T-helper 2 cell (primary cell): ENCODE data around the gene LGR4.
"Not testable (repeated sequence)": the region's sequence is repeated elsewhere in the genome, so short reads cannot be mapped to it uniquely, and the experiment has no call there.

Experiments
- DNase-seq, 5 experiments: peaks; one replicate each; pipeline versions ENCODE4 v3.0.0 to v3.0.0-alpha.2; 2012 to 2022

LGR4 gene

DNA sequence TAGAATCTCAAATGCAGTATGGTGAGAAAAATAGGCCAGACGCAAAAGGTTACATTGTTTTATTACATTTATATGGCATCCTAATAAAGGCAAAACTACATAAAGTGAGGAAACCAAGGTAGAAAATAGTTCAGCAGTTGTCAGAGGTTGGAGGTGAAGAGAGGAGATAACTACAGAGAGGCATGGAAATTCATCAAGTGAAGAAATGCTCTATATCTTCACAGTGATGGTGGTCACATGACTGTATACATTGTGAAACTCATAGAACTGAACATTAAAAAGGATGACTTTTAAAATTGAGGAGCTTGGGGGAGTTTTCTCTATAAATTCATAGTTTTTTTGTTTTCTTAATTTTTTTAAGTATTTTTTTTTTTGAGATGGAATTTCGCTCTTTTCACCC, 14.4 kb downstream of the LGR4 start:
- DNase-seq: no peak

DNA sequence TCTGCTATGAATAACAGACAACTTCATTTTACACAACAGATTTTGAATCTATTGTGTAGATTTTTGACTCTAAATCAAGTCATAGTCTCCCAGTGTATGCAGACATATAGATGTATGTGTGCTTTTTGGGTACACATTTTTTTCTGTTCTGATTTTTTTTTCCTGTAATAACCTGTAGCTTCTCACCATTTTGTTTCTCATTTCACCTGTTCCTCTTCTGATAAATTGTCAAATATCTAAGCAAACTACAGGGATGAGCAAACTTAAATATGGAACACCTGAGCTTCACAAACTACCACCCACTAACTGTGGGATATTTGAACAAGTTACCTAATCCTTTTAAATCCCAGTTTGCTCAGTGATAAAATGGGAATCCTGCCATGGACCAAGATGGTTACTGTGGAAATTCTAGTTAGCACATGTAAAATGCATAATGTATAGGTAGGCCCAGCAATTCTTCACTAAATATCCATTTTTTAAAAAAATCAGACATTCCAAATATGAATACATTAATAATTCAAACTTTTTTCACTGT, 15.7 kb downstream of the LGR4 start:
- DNase-seq: no peak

DNA sequence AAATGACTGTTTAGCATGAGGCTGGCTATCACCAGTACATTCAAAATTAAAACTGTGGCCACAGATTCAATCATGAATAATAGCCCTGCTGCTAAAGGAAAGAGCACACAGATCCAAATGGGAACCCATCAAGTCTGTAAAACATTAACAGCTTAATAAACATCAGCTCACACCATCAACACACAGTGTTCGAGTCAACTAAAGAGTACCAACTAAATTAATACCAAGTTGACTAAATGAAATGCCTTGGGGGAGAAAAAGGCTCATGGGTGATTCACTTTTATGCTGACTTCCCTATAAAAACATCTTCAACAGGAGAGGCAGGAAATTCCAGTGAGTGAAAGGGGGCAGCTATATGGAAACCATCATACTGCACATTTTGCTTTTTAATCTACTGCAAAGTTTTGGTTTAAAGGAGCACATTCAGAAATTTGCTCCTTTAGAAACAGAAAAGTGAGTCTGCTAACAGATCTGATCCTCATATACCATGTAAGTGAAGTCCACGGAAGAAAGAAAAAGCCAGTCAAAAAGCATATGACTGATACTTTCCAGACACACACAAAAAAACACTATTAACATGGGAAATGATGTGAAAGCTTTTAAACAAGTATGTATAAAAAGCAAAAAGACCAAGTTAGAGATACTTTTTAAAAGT, 16.3 kb downstream of the LGR4 start:
- DNase-seq: no peak

DNA sequence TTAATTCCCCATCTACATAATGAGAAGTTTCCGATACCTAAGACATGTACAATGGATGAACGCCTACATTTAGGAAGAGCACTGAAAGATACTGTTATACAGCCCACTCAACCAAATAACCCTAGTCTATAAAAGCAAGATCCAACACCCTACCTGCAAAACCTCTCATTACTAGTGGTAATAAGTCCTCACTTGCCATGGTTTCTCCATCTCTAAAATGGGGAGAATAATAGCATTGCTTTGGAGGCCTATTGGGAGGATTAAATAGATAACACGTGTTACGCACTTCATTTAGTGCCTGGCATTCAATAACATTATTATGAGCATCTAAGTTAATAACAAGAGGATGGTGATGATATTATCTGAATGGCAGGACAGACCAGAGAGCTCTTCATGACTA, 16.9 kb downstream of the LGR4 start:
- no peak for DNase-seq

DNA sequence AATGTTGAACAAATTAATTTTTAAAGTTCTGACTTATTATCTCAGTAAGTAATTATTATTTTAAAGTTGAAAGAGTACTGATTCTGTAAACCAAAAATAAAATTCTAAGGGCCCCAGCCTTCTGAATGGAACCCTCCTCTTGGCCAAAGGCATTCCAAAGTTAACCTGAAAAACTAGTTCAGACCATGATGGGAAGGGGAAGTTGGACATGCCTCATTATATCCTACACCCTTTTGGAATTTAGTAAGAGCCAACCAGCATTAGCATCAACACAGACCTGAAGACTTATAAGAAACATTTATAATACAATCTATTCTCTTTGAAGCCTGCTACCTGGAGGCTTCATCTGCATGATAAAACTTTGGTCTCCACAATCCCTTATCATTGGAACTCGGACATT, 18.9 kb downstream of the LGR4 start:
- DNase-seq: no peak

DNA sequence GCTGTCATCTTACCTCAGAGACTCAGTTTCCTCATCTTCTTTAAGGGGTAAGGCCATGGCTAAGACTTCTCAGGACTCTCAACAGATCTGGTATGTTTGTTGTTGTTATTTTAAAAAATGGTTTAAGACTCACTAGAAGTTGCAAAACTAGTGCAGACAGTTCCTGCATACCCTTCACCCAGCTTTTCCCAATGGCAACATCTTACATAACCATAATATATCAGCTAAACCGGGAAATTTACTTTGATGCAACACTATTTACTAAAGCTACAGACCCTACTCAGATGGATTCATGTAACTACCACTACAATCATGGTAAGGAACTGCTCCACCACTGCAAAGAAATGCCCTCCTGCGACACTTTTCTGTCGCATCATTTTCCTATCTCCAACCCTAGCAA, 20.4 kb downstream of the LGR4 start:
- no peak for DNase-seq

DNA sequence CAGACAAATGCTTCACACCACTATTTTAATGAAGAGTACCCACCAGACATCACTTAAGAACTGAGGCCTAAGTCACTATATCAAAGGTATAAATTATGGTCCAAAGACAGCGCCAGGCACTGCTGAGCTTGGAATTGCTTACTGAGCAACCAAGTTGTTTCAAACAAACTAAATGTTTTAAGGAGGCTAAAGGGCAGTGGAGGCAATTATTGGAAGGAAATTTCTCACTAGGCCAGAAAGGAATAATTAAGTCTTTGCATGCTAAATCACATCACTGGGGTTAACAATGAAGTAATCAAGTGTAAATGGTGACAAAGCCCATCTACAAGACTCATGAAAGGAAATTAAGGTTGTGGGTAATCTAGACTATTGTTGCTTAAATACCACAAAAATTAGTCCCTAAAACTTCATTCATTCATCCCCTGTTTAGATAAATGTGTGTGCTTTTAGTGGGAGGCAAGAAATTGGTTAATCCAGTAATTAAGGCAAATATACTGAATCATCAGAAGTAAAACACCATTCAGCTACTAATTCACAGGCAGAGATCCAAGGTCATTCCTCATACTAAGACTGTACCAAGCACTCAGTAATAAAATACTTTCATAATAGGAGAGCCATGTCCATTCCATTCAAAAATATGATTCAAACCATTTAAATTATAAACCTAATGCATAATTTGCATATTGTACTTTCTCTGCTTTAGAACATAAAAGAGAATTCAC, 21.2 kb downstream of the LGR4 start:
- no peak for DNase-seq

DNA sequence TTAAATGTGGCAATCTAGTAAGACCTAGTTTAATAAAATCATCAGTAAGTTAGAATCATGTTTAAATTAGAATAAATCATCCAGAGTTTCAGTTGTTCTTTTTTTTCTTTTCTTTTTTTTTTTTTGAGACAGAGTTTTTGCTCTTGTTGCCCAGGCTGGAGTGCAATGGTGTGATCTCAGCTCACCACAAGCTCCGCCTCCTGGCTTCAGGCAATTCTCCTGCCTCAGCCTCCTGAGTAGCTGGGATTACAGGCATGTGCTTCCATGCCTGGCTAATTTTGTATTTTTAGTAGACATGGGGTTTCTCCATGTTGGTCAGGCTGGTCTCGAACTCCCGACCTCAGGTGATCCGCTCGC, 24.4 kb downstream of the LGR4 start:
- not testable (repeated sequence) for DNase-seq

DNA sequence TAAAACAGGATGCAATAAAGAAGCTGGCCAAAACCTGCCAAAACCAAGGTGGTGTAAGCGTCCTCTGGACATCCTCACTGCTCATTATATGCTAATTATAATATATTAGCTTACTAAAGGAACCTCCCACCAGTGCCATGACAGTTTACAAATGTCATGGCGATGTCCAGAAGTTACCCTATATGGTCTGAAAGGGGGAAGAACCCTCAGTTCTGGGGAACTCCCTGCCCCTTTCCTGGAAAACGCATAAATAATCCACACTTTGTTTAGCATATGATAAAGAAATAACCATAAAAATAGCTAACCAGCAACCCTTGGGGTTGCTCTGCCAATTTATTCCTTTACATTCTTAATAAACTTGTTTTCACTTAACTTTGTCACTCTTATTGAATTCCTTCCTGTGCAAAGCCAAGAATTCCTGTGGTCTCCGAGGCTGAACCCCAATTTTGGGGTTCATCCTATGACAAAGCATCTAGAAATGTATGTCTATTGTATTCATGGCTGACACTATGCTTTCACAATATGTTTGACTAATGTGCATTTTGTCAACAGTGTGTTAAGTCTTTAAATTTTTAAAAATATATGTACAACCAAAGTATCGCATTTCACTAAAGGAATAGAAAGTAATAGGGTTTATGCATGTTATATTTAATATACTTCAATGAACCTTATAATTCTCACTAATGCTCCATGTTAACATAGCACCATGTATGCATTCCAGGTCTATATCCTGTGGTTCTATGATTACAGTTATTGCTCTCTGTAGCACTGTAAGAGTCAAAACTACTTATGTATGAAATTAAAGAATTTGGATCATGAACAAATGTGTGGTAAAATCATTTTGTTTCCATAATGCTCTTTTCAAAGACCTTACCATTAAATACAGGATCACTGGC, 25.1 kb downstream of the LGR4 start:
- no peak for DNase-seq

DNA sequence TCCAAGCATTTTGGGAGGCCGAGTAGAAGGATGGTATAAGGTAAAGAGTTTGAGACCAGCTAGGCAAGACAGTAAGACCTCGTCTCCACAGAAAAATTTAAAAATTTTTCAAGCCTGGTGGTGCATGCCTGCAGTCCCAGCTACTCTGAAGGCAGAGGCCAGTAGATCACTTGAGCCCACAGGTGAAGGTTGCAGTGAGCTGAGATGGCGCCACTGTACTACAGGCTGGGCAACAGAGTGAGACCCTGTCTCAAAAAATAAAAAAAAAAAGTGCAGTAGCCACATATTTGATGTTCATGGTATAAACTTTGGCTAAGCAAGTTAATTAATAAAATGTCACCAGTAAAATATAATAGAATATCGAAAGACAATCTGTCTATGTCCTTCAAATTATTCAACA, 27.0 kb downstream of the LGR4 start:
- DNase-seq: no peak

DNA sequence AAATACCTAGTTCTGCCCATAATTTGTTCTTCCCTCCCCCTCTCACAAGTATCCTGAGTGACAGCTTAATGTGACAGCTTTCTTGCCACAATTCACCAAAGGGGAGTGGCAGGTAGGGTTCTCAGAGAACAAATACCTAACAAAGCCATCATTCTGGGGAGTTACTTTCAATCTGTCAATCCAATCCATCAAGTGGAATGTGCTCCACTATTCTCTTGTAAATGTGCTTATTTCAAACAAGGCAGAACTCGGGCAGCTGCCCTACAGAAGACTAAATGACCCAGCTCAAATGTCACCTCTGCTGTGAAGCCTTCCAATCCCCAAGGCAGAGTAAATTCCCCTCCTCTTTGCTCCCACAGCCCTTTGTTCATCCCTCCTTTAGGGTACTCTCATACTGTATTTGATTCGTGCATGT, 27.8 kb downstream of the LGR4 start:
- DNase-seq: no peak

DNA sequence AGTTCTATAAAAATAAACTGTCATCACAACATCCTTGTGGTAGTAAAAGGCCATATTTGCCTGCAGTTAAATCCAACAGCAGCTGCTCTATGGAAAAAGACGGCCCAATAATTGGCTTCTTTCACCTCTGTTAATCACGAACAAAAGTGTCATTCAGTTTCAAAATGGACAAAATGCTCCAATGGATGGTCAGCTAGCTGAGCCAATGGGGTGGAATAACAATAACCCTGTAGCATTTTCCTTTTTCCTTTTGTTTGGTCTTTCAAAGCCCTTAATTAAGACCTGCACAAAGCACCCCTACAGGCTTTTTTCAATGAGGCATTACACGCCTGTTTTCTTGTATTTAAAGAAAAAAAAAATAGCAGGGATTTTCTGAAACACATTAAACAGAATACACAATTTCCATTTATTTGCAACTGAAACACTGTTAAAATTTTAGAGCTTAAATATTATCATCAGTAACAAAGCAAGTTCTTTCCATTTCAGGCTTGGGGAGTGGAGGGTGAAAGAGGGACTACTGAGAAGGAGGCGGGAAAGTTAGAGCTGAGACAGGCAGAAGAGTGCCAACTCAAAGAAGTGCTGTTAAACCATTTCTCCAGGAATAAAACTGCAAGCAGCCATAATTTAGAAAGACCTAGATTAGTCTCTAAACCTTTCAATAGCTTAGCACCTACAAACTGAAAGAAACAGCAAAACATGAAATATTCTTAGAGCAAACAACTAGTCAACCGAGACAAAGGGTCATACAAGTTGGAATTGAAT, 28.7 kb downstream of the LGR4 start:
- DNase-seq: no peak

DNA sequence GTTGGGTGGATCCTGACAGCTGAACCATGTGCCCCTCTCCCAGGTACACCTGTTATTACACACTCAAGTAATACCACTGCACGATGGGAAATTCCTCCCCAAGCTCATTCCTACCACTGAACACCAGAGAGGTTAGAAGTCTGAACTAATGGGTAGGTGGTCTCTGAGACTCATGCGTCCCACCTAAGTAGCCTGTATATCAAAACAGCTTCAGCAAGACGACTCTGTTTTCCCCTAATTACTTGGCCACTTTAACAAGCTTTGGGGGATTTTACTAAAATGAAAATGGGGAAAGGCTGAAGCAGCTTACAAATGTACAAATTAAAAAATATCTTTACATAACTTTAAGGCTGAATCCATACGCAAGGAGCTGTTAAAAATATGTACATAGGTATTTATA, 29.4 kb downstream of the LGR4 start:
- no peak for DNase-seq

DNA sequence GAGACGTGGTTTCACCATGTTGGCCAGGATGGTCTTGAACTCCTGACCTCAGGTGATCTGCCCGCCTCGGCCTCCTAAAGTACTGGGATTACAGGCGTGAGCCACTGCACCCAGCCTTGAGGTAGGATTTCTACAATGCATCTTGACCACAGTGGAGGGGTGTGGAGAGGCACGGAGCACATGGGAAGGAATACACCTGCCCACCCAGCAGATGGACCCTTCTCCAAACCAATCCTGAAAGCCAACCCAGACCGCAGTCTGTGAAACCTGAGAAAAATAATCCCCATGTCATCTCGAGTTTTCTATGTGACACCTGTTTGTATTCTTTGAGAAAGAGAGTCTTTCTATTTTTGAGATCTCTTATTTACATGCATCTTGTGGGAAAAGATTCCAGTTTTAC, 32.5 kb downstream of the LGR4 start:
- no peak for DNase-seq

DNA sequence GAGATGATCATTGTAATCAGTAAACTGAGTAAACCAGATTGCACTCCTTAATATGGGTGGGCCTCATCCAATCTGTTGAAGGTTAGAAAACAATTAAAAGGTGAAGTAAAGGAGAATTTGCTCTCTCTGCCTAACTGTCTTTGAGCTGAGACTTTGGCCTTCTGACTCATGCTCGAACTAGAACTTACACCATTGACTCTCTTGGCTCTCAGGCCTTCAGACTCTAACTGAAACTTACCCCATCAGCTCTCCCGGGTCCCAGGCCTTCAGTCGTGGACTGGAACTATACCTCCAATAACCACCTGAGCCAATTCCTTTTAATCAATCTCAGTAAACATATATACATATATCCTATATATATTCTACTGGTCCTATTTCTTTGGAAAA, 34.0 kb downstream of the LGR4 start:
- no peak for DNase-seq

DNA sequence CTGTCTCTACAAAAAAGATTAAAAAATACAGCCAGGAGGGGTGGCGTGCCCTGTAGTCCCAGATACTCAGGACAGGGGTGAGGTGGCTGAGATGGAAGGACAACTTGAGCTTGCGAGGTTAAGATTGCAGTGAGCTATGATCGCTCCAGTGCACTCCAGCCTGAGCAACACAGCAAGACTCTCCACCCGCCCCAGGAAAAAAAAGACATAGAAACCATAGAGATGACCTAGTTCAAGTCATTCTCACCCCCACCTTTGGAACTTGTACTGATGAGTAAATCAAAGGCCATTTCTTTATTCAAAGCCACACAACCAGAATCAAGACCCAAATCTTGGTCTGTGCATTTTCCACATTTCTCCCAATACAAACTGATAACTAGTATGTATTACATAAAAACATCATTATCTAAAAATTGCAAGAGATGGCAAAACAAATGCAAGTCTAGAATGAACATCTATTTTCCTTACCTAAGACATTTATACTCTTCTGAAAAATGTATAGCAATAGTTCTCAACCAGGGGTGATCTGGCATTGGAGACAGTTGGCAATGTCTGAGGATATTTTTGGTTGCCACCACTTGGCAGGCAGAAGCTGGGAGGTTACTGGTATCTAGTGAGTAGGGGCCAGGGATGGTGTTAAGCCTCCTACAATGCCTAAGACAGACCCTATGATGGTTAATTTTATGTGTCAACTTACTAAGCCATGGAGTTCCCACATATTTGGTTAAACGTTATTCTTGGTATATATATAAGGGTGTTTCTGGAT, 34.6 kb downstream of the LGR4 start:
- DNase-seq: no peak

DNA sequence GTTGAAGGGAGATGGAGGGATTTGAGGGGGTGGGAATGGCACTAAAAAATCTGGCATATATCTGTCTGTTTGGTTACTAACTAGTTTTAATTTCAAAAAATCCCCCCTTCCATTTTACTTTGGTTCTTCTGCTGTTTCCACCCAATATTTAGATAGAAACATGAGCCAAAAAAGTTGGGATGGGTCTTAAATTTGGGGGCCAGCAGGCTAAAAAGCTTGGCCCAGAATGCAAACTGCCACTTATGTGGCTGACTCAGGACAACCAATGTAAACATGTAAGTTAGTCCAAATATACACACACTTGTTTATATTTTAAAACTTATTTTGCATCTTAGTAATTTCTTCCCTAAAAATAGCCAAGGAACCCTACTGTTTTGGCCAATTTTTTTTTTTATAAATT, 35.7 kb downstream of the LGR4 start:
- no peak for DNase-seq

DNA sequence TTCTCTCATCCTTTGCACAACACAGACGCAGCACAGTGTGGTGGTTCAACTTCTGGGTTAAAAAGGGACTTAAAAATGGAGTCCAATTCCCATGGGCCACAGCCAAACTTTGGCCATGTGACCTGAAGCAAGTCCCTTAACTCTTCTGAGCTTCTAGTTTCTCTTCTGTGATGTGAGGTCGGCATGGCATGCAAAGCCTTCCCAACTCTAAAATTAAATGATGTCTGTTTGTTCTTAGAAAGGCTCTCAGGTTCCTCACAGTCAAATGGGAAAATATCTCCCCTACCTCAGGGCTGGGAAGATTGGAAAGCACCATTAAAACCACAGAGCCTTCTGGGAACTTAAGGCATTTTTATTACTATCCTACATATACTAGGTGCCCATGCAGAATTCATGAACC, 38.8 kb downstream of the LGR4 start:
- DNase-seq: no peak

DNA sequence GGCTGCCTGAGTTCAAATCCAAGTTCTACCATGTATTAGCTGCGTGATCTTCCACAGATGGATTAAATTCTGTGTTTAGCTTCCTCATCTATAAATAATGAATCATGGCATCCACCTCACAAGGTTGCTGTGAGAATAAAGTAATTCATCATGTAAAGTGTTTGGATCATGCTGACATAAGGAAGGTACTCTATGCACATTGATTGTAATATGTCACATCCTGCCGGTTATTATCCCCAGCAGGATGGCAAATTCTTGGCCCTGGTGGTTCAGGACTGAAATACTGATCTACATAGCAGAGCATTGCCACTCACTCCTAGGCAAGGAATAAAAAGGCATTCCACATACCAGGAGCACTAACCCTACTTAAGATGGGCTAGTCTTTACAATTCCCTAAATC, 40.8 kb downstream of the LGR4 start:
- no peak for DNase-seq

DNA sequence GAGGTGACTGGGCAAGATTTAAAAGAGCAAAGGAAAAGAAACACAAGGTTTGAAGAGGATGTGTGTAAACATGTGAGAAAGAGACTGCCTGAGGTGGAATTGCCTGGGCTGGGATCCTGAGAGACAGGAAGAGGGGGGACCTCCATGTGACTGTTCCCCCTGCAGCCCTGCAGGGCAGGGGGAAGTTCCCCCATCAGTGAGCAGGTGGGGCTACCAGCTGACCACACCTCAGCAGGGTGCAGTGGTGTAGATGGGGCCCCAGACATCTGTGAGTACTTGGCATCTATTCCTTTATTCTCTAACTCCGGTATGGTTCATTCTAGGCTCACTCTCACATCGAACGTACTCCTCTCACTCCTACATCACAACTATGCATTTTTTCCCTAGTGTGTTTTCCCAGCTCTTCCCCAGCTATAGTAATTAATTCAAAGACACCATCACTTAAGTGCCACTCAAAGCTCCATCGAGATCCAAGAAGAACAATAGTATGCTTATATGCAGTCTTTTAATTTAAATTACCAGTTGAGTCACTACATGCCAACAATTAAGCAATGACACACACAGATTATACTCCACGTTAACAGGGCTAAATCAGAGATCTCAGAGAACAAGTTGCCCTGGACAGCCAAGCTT, 42.7 kb downstream of the LGR4 start:
- no peak for DNase-seq

DNA sequence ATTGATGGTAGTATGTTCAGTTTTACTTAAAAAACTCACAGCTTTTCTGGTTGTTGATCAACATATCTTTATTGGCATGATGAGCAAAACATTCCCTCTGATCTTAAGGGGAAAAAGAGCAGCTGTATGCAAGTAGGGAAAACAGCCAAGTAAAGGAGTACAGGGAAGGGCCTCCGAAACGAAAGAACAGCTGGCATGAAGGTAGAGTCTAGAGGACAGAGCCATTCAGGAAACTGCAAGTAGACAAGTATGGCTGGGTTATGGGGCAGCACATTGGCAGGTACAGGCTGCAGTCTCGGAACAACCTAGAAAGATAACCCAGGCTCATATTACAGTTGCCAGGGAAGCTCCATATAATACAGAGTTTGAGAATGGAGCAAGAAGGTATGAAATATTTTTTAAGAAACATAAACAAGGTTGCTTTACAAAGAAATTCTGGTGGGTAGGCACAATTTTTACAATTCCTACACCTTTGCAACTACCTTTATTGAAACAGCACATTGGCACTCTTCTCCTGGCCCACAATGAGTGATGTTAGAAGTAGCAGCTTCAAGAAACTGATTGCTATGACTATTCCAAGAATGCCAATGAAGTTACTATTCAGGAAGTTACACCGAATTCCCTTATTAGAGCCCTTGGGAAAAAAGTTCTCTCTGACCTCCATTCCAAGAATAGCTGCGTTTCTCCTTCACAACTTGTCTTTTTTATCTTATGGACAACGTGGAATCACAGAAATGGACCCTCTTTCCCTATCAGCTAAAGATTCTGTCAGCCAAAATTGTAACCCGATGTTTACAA, 45.2 kb downstream of the LGR4 start:
- DNase-seq: no peak
